Measurements from ENCODE around the gene SERPINB10. TPM values are rescaled to one million over a fixed set of nuclear protein-coding genes. Genes with fewer than 3 reads are reported as not detected.

SERPINB10 gene
- polyA plus RNA-seq, 4 donors, result 0.19 to 0.38 (median 0.35) TPM

DNA sequence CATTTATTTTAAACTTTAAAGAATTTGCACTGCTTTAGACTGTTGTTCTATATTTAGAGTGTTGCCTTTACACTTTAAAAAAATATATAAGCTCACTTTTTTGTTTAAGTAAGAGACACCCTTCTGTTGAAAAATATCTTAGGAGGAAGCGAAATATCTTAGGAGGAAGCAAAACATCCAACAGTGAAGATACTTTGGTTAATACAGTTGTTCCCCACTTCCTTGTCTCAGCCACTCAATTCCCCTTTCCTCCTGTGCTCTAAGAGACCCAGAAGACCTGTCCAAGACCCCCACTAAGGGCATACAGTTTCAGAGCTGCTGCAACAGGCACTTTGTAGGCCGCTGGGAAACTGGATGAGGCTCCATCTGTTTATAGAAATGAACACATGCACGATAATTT lies 67.9 kb downstream of the SERPINB10 start:
- DNase-seq (ENCODE audit: low read depth in 4 of 4, low spot score in 2 of 4), result no peak

DNA sequence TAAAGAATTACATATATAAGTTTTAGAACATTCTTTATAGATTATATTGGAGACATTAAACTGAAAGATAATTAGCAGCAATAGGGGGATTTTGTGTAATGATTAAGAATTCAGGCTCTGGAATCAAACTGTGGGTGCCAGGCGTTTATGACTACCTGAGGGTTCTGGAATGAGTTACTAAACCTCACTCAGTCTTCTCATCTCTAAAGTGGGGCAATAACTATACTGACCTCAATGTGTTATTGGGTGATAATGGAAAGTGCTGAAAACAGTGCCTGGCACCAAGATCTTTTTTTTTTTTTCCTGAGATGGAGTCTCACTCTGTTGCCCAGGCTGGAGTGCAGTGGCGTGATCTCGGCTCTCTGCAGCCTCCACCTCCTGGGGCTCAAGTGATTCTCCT lies 69.3 kb downstream of the SERPINB10 start:
- DNase-seq (ENCODE audit: low read depth in 4 of 4, low spot score in 2 of 4), result no peak

- DNase-seq (ENCODE audit: low read depth in 4 of 4, low spot score in 2 of 4), result peak in 2 of 4 donors; percentile 54 to 72
These were observed 71.7 kb downstream of the SERPINB10 start for GRCh38 chr18:63979409-63979920.

GRCh38 chr18:63980027-63980426 lies 72.3 kb downstream of the SERPINB10 start:
- no peak for DNase-seq (ENCODE audit: low read depth in 4 of 4, low spot score in 2 of 4)

DNA sequence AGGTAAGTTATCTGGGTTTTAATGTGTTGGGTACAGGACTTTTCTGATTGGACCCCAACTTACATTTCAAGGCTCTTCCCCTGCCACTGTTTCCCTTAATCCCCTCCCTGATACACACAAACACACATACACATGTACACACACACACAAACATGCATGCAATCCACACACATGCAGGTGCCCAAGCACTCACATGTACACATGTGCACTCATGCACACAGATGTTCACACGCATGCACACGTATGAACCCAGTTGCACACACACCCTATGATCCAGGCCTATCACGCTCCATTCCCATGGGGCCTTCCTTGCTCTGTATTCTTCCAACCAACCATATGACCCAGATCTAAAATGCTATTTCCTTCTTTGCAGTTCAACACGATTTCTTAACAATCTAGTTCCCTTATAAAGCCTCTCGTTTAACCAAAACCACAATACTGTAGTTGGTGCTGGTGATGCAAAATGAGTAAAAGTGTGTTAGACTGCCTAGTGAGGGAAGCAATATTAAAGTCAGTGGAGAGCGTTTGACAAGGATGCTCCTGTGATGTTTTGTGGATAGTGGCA lies 73.2 kb downstream of the SERPINB10 start:
- DNase-seq (ENCODE audit: low read depth in 4 of 4, low spot score in 2 of 4), result no peak

DNA sequence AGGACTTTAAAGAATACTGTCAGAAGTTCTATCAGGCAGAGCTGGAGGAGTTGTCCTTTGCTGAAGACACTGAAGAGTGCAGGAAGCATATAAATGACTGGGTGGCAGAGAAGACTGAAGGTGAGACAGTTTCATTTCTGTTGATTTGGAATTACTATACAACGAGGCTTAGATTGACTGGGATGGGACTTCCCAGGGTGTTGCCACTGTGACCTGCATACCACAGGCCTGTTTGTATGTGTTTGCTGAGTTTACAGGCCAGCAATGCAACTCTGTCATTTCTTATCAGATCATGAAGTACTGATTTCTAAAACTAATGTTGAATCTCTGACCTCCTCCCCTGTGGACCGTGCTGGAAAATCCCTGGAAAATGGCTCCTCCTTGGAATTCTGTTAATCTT lies 74.0 kb downstream of the SERPINB10 start:
- DNase-seq (ENCODE audit: low read depth in 4 of 4, low spot score in 2 of 4), result no peak

- DNase-seq (ENCODE audit: low read depth in 4 of 4, low spot score in 2 of 4), result no peak
These were observed 74.6 kb downstream of the SERPINB10 start for GRCh38 chr18:63982361-63982760.

Other genes with a start within 250 kb of the SERPINB10 start
- gene SERPINB3, start 246.1 kb upstream of the SERPINB10 start, polyA plus RNA-seq (ENCODE audit: insufficient read length in 4 of 4), result under 1 TPM in 2 of 4 donors, not detected in 2; 0.13 TPM
- gene SERPINB11, start 205.0 kb upstream of the SERPINB10 start, polyA plus RNA-seq (ENCODE audit: insufficient read length in 4 of 4), result not detected
- under 1 TPM; 0.20 to 0.65 (median 0.54) TPM for gene SERPINB7, start 132.5 kb upstream of the SERPINB10 start, polyA plus RNA-seq (ENCODE audit: insufficient read length in 4 of 4)
- gene SERPINB2, start 20.3 kb upstream of the SERPINB10 start, polyA plus RNA-seq (ENCODE audit: insufficient read length in 4 of 4), result under 1 TPM; 0.09 to 0.27 (median 0.14) TPM
- 1 to 10 TPM; 1.2 to 2.2 (median 1.6) TPM for gene HMSD, start 41.3 kb downstream of the SERPINB10 start, polyA plus RNA-seq (ENCODE audit: insufficient read length in 4 of 4)
- gene SERPINB8, start 62.1 kb downstream of the SERPINB10 start, polyA plus RNA-seq (ENCODE audit: insufficient read length in 4 of 4), result 1 to 10 TPM; 3.4 to 4.5 (median 3.6) TPM
- 1 to 10 TPM; 2.3 to 8.5 (median 3.6) TPM for gene LINC00305, start 241.1 kb downstream of the SERPINB10 start, polyA plus RNA-seq (ENCODE audit: insufficient read length in 4 of 4)

All from left renal cortex interstitium (tissue), 4 donors.